GM12878 (cell line): ENCODE results near the gene MRM3. TPM values are rescaled to one million over a fixed set of nuclear protein-coding genes. Genes with fewer than 3 reads are reported as not detected.
A peak's percentile ranks its signal among the peaks of the same experiment; 100 is the strongest.

Source experiments
- ATAC-seq: fragments of 200-7000 bp; cut with Tn5 transposase; 3 replicates; pipeline ENCODE4 v1.9.1; 2020; ENCODE audit warnings: mild to moderate bottlenecking, moderate library complexity
- BruUV-seq: library from RNA; stranded (reverse); fragments of 400-500 nt; replicated peaks from 2 replicates; lab custom pipeline; 2021; lab: Mats Ljungman, UMichigan
- CTCF ChIA-PET: fragments of 300-600 bp; sonication (Branson Sonifier 250); formaldehyde crosslinking; extraction: SDS; loops from one replicate; lab custom pipeline; 2021; ENCODE audit warnings: inconsistent platforms; lab: Yijun Ruan, JAX
- POLR2A ChIA-PET: fragments of 350-600 bp; formaldehyde crosslinking; extraction: SDS; loops from one replicate; lab custom pipeline; 2021; ENCODE audit warnings: inconsistent platforms; lab: Charles Lee
- RAD21 ChIA-PET: fragments of 300-600 bp; sonication (Branson Sonifier 250); formaldehyde crosslinking; loops from one replicate; lab custom pipeline; 2023; ENCODE audit warnings: antibody characterized with exemption; ENCODE audit not compliant: unreplicated experiment; lab: Charles Lee
- SMC1A ChIA-PET: fragments of 300-600 bp; sonication (Branson Sonifier 250); formaldehyde crosslinking; loops from one replicate; lab custom pipeline; 2023; ENCODE audit not compliant: unreplicated experiment, uncharacterized antibody; lab: Charles Lee
- DNase-seq: peaks from one replicate; pipeline ENCODE4 v3.0.0-alpha.2; 2011; ENCODE audit warnings: low read depth, low spot score
- FAIRE-seq: peaks from 3 replicates; lab custom pipeline; 2011; peaks lifted over from hg19 to GRCh38; lab: Jason Lieb, UNC
- H2AFZ ChIP-seq: 2 replicates; pipeline ENCODE4 v1.6.0; 2011; ENCODE audit warnings: low read depth, low read length, control low read depth; ENCODE audit not compliant: control insufficient read depth
- H3K27ac ChIP-seq: 2 replicates; pipeline ENCODE4 v1.5.1; 2011; ENCODE audit warnings: control low read depth; ENCODE audit not compliant: control insufficient read depth, insufficient read depth
- H3K27me3 ChIP-seq, 2 experiments: replicated peaks in 1 of 2; 2 replicates each; pipeline versions ENCODE4 v1.6.0 to v1.6.1; 2011; ENCODE audit warnings: low read length in 1 of 2; ENCODE audit not compliant: control insufficient read depth in 2 of 2, insufficient read depth in 2 of 2
- H3K36me3 ChIP-seq, 2 experiments: 2 replicates each; pipeline ENCODE4 v1.5.1; 2011; ENCODE audit warnings: low read length in 1 of 2; ENCODE audit not compliant: control insufficient read depth in 2 of 2, insufficient read depth in 2 of 2
- H3K4me1 ChIP-seq: 2 replicates; pipeline ENCODE4 v1.6.1; 2011; ENCODE audit warnings: mild to moderate bottlenecking, low read length, moderate library complexity, mixed read lengths; ENCODE audit not compliant: control insufficient read depth, insufficient read depth
- H3K4me2 ChIP-seq: 2 replicates; pipeline ENCODE4 v1.6.0; 2011; ENCODE audit warnings: control low read depth; ENCODE audit not compliant: control insufficient read depth, insufficient read depth
- H3K4me3 ChIP-seq: fragments of 200-600 bp; sonication (generic); 2 replicates; pipeline ENCODE4 v1.5.1; 2016
- H3K79me2 ChIP-seq: 2 replicates; pipeline ENCODE4 v1.6.0; 2011; ENCODE audit warnings: low read length; ENCODE audit not compliant: control insufficient read depth, insufficient read depth
- H3K9ac ChIP-seq: 2 replicates; pipeline ENCODE4 v1.8.0; 2011; ENCODE audit warnings: low read length, control low read depth, mixed read lengths; ENCODE audit not compliant: control insufficient read depth, insufficient read depth
- H3K9me3 ChIP-seq: replicated peaks from 3 replicates; pipeline ENCODE4 v1.5.1; 2011; ENCODE audit warnings: mild to moderate bottlenecking, low read length; ENCODE audit not compliant: control insufficient read depth, insufficient read depth
- H4K20me1 ChIP-seq: 2 replicates; pipeline ENCODE4 v1.6.0; 2011; ENCODE audit not compliant: control insufficient read depth, insufficient read depth
- BHLHE40 ChIP-seq, 2 experiments: fragments of 450-650 bp in 1 of 2; IDR thresholded peaks; 2 replicates each; pipeline ENCODE4 v1.6.1; 2011 to 2017; ENCODE audit warnings: low read depth in 2 of 2, borderline replicate concordance in 1 of 2, improper control_type of control experiment in 1 of 2, low read length in 1 of 2, mild to moderate bottlenecking in 1 of 2
- EED ChIP-seq: sonication (generic); IDR thresholded peaks from 2 replicates; pipeline ENCODE4 v1.6.1; 2016; ENCODE audit warnings: antibody characterized with exemption, low read depth
- EGR1 ChIP-seq, 2 experiments: IDR thresholded peaks; 1 replicate in 1 of 2; 2 replicates in 1 of 2; pipeline ENCODE4 v1.6.1; 2011 to 2012; ENCODE audit warnings: low read depth in 2 of 2, low read length in 2 of 2, borderline replicate concordance in 1 of 2, mild to moderate bottlenecking in 1 of 2, moderate library complexity in 1 of 2
- FOXK2 ChIP-seq: fragments of 450-650 bp; IDR thresholded peaks from 2 replicates; pipeline ENCODE4 v1.6.1; 2017; ENCODE audit warnings: mild to moderate bottlenecking, moderate library complexity
- HDAC2 ChIP-seq: fragments of 200-600 bp; sonication (generic); IDR thresholded peaks from 2 replicates; pipeline ENCODE4 v1.6.1; 2017
- IRF4 ChIP-seq: IDR thresholded peaks from 2 replicates; pipeline ENCODE4 v1.6.1; 2011; ENCODE audit warnings: low read depth, low read length
- MAX ChIP-seq: IDR thresholded peaks from 2 replicates; pipeline ENCODE4 v1.6.1; 2012; ENCODE audit warnings: low read depth, low read length, improper control_type of control experiment
- MXI1 ChIP-seq: fragments of 150-350 bp; IDR thresholded peaks from 2 replicates; pipeline ENCODE4 v1.6.1; 2011; ENCODE audit warnings: low read depth, mild to moderate bottlenecking, inconsistent platforms, low read length, improper control_type of control experiment
- MYB ChIP-seq: fragments of 150-350 bp; IDR thresholded peaks from 2 replicates; pipeline ENCODE4 v1.6.1; 2014; ENCODE audit warnings: mild to moderate bottlenecking, low read depth, low read length, borderline replicate concordance
- MYC ChIP-seq: IDR thresholded peaks from 2 replicates; pipeline ENCODE4 v1.6.1; 2011; ENCODE audit warnings: mild to moderate bottlenecking, low read length, moderate library complexity, inconsistent platforms; ENCODE audit not compliant: insufficient read depth, insufficient replicate concordance, insufficient read length, severe bottlenecking
- NR2F1 ChIP-seq: fragments of 450-650 bp; conservative IDR thresholded peaks from 2 replicates; pipeline ENCODE4 v1.6.1; 2017; ENCODE audit warnings: mild to moderate bottlenecking
- POLR2A ChIP-seq: IDR thresholded peaks from 2 replicates; pipeline ENCODE4 v1.6.1; 2011; ENCODE audit warnings: low read depth, mild to moderate bottlenecking, low read length
- RELB ChIP-seq: fragments of 450-650 bp; IDR thresholded peaks from 2 replicates; pipeline ENCODE4 v1.6.1; 2017; ENCODE audit warnings: low read depth, mild to moderate bottlenecking, moderate library complexity
- SRF ChIP-seq, 2 experiments: IDR thresholded peaks; 2 replicates each; pipeline ENCODE4 v1.6.1; 2011; ENCODE audit warnings: low read depth in 2 of 2, low read length in 2 of 2, mild to moderate bottlenecking in 1 of 2, moderate library complexity in 1 of 2
- WGBS: methylation state at CpG from one replicate; pipeline ENCODE4 v1.1.6; 2016; ENCODE audit warnings: low lambda C conversion rate; ENCODE audit not compliant: insufficient replicate concordance, insufficient coverage; ENCODE audit errors: missing lambda C conversion rate; 5-methylcytosine and 5-hydroxymethylcytosine counted together
- in situ Hi-C: fragments of 300-500 bp; cut with MboI; formaldehyde crosslinking; loops from 9 replicates; pipeline ENCODE4 v1.14.3; 2018; ENCODE audit warnings: mixed read lengths
- intact Hi-C: fragments of 100-400 bp; cut with micrococcal nuclease; formaldehyde crosslinking; loops from one replicate; pipeline ENCODE4 v1.14.2; 2022; ENCODE audit not compliant: unreplicated experiment
- polyA plus RNA-seq, 11 experiments: library from polyadenylated mRNA; depleted of rRNA in 4 of 11; unstranded in 6 of 11; stranded (reverse) in 5 of 11; fragments of >200 nt; fragmentation: Nextera tagmentation in 4 of 11; fragmentation: Illumina TruSeq in 1 of 11; extraction: Ambion mirVana in 4 of 11; extraction: Trizol in 1 of 11; gene quantifications; 1 replicate in 1 of 11; 2 replicates in 10 of 11; pipeline versions ENCODE4 v1.2.1 to v1.2.3, GENCODE V29; 2011 to 2016; ENCODE audit warnings: inconsistent platforms in 2 of 11, missing spikeins in 2 of 11, low read depth in 1 of 11
- total RNA-seq, 4 experiments: library from RNA; depleted of rRNA in 3 of 4; stranded (reverse); fragments of >200 nt in 3 of 4; fragmentation: Illumina TruSeq in 1 of 4; extraction: Trizol in 1 of 4; gene quantifications; 2 replicates each; pipeline versions ENCODE4 v1.2.1 to v1.2.3, GENCODE V29; 2013 to 2021

MRM3 gene
- total and polyA plus RNA-seq, 10 of the 15 experiments (the other 5 are each of a cell fraction or from before 2014, with no cell fraction given), result 2.3 to 48.9 (median 26.6) TPM

GRCh38 chr17:751269-752001, 30.7 kb upstream of the MRM3 start:
- intact Hi-C loops, result no loop called here
- POLR2A ChIA-PET, result interaction anchor here (0.6 to 1.7 kb wide), 7 partner anchors 11 to 38 kb away, joined by 3 to 5 read pairs (median 4); partner anchors contain the start of genes GLOD4, MRM3 and VPS53
- Histone ChIP-seq H3K9ac (peak overlapping the region; percentile 91), H3K4me1 (peaks cover 4% of the 10 kb centered on the region; the same call in 1 of the 2 replicates), H3K4me3 (peak overlapping the region; percentile 98), H3K79me2 (peaks cover 42% of the 10 kb centered on the region), H3K27ac (peak overlapping the region; percentile 89), H3K27me3 (no peaks in the 10 kb centered on the region), H3K9me3 (peaks cover 3% of the 10 kb centered on the region; the same call in 1 of the 3 replicates), H3K4me2 (peak overlapping the region; percentile 96), H4K20me1 (no peaks in the 10 kb centered on the region), H3K36me3 (peaks cover 15 to 19% of the 10 kb centered on the region in 2 experiments), H2AFZ (peak overlapping the region; percentile 82)
- RAD21 ChIA-PET, result interaction anchor here (1.1 to 1.7 kb wide), 4 partner anchors 11 to 339 kb away, joined by 3 to 5 read pairs (median 4); no protein-coding TSS in a partner anchor
- SMC1A ChIA-PET, result interaction anchor here (1.0 to 1.4 kb wide), 3 partner anchors 9 to 33 kb away, joined by 3 to 5 read pairs (median 4); no protein-coding TSS in a partner anchor
- TF ChIP-seq MYB (no peak), HDAC2 (0 out of 2 replicates have a peak, but pooled peaks have one; percentile 61), EED (0 out of 2 replicates have a peak, but pooled peaks have one; percentile 7), POLR2A (no peak), BHLHE40 (IDR thresholded peaks at IDR 0.05; ENCODE audit: borderline replicate concordance in 1 of 2, low read depth in 2 of 2, low read length in 1 of 2) (peak; percentile 71 to 93), NR2F1 (peak; percentile 53; the same call in 1 of the 2 replicates), MAX (peak; percentile 50; the same call in 1 of the 2 replicates), MXI1 (peak; percentile 15), RELB (0 out of 2 replicates have a peak, but pooled peaks have one; percentile 20), IRF4 (0 out of 2 replicates have a peak, but pooled peaks have one; percentile 5), MYC (peak; percentile 53), SRF (IDR thresholded peaks at IDR 0.05; ENCODE audit: low read depth in 2 of 2, low read length in 2 of 2) (no peak), FOXK2 (no peak), EGR1 (IDR thresholded peaks at IDR 0.05; ENCODE audit: borderline replicate concordance in 1 of 2, low read depth in 2 of 2, low read length in 2 of 2) (peak in 1 of 2 experiments; percentile 3; a peak in 1 of 3 replicates)
- in situ Hi-C loops, result no loop called here
- CTCF ChIA-PET, result interaction anchor here (0.9 to 1.7 kb wide), 4 partner anchors 21 to 335 kb away, joined by 4 read pairs; no protein-coding TSS in a partner anchor
- WGBS, result 1% methylated on average over 48 of the region's 49 CpGs
- ATAC-seq (peak; percentile 65), FAIRE-seq (no peak), DNase-seq (no peak)
- BruUV-seq, result no TSS peak
